ELF-1 (cell line): ENCODE data around the gene CCNG2.

Source experiments
- DNase-seq: peaks from one replicate; pipeline ENCODE4 v3.0.0-alpha.2; 2016; ENCODE audit warnings: low read depth, low spot score

CCNG2 gene

GRCh38 chr4:77175201-77175611, 18.2 kb downstream of the CCNG2 start:
- peak; percentile 87 for DNase-seq

- no peak for DNase-seq
Observed at GRCh38 chr4:77176640-77177039, 19.6 kb downstream of the CCNG2 start.

- no peak for DNase-seq
Observed at GRCh38 chr4:77177199-77177598, 20.2 kb downstream of the CCNG2 start.

GRCh38 chr4:77178560-77178959, 21.6 kb downstream of the CCNG2 start:
- no peak for DNase-seq

GRCh38 chr4:77179519-77179918, 22.5 kb downstream of the CCNG2 start:
- no peak for DNase-seq

GRCh38 chr4:77181720-77182119, 24.7 kb downstream of the CCNG2 start:
- no peak for DNase-seq

- no peak for DNase-seq
Observed at GRCh38 chr4:77183777-77184420, 26.9 kb downstream of the CCNG2 start.

- no peak for DNase-seq
Observed at GRCh38 chr4:77184974-77185373, 28.0 kb downstream of the CCNG2 start.

GRCh38 chr4:77185686-77186085, 28.7 kb downstream of the CCNG2 start:
- DNase-seq = no peak

- DNase-seq = no peak
Observed at GRCh38 chr4:77187322-77187721, 30.3 kb downstream of the CCNG2 start.

GRCh38 chr4:77188498-77189220, 31.7 kb downstream of the CCNG2 start:
- no peak for DNase-seq

GRCh38 chr4:77189412-77189811, 32.4 kb downstream of the CCNG2 start:
- no peak for DNase-seq

GRCh38 chr4:77190053-77190452, 33.0 kb downstream of the CCNG2 start:
- DNase-seq = peak; percentile 33

- no peak for DNase-seq
Observed at GRCh38 chr4:77193046-77193445, 36.0 kb downstream of the CCNG2 start.

- peak; percentile 78 for DNase-seq
Observed at GRCh38 chr4:77193511-77194102, 36.6 kb downstream of the CCNG2 start.

- DNase-seq = no peak
Observed at GRCh38 chr4:77194366-77194765, 37.4 kb downstream of the CCNG2 start.

GRCh38 chr4:77194989-77195388, 38.0 kb downstream of the CCNG2 start:
- DNase-seq = no peak

GRCh38 chr4:77196866-77197265, 39.9 kb downstream of the CCNG2 start:
- DNase-seq = no peak

GRCh38 chr4:77197361-77197760, 40.4 kb downstream of the CCNG2 start:
- DNase-seq = peak; percentile 43

GRCh38 chr4:77197831-77198230, 40.8 kb downstream of the CCNG2 start:
- DNase-seq = no peak

- peak; percentile 18 for DNase-seq
Observed at GRCh38 chr4:77199276-77199675, 42.3 kb downstream of the CCNG2 start.

- no peak for DNase-seq
Observed at GRCh38 chr4:77199701-77200100, 42.7 kb downstream of the CCNG2 start.

GRCh38 chr4:77201343-77201742, 44.3 kb downstream of the CCNG2 start:
- no peak for DNase-seq
